Liver (tissue), 3 donors: ENCODE measurements around the gene ADCY9.

Source experiments
- EGR1 ChIP-seq, 2 donors: IDR thresholded peaks; 2 replicates each; pipeline ENCODE4 v1.6.1; 2016 to 2018; ENCODE audit warnings: antibody characterized with exemption in 2 of 2, low read depth in 2 of 2
- FOXA1 ChIP-seq: IDR thresholded peaks from 2 replicates; pipeline ENCODE4 v1.6.1; 2016; ENCODE audit warnings: antibody characterized with exemption
- GABPA ChIP-seq, 2 donors: IDR thresholded peaks in 1 of 2; conservative IDR thresholded peaks in 1 of 2; 2 replicates each; pipeline ENCODE4 v1.6.1; 2016; ENCODE audit warnings: antibody characterized with exemption in 2 of 2, mild to moderate bottlenecking in 1 of 2, moderate library complexity in 1 of 2
- JUND ChIP-seq, 2 donors: IDR thresholded peaks; 2 replicates each; pipeline ENCODE4 v1.6.1; 2016; ENCODE audit warnings: antibody characterized with exemption in 2 of 2
- NR2F2 ChIP-seq: IDR thresholded peaks from 2 replicates; pipeline ENCODE4 v1.6.1; 2016; ENCODE audit warnings: antibody characterized with exemption
- RAD21 ChIP-seq, 2 donors: IDR thresholded peaks; 2 replicates each; pipeline ENCODE4 v1.6.1; 2016; ENCODE audit warnings: antibody characterized with exemption in 2 of 2, mild to moderate bottlenecking in 2 of 2
- RXRA ChIP-seq, 2 donors: IDR thresholded peaks; 2 replicates each; pipeline ENCODE4 v1.6.1; 2017 to 2018; ENCODE audit warnings: antibody characterized with exemption in 2 of 2, mild to moderate bottlenecking in 1 of 2
- SP1 ChIP-seq: IDR thresholded peaks from 2 replicates; pipeline ENCODE4 v1.6.1; 2018; ENCODE audit warnings: antibody characterized with exemption, mild to moderate bottlenecking
- TAF1 ChIP-seq: conservative IDR thresholded peaks from 2 replicates; pipeline ENCODE4 v1.6.1; 2016; ENCODE audit warnings: antibody characterized with exemption, mild to moderate bottlenecking
- YY1 ChIP-seq: IDR thresholded peaks from 2 replicates; pipeline ENCODE4 v1.6.1; 2016; ENCODE audit warnings: antibody characterized with exemption, mild to moderate bottlenecking
- TF ChIP-seq, protein P1 (sequence below): fragments of 150-350 bp; IDR thresholded peaks from 2 replicates; pipeline ENCODE4 v1.5.1; 2017; ENCODE audit warnings: improper control_type of control experiment, low read depth, low read length; ENCODE audit not compliant: missing input control
- TF ChIP-seq, protein P2 (sequence below): IDR thresholded peaks from 2 replicates; pipeline ENCODE4 v1.6.1; 2016; ENCODE audit warnings: antibody characterized with exemption, mild to moderate bottlenecking
- TF ChIP-seq, protein P3 (sequence below): IDR thresholded peaks from 2 replicates; pipeline ENCODE4 v1.6.1; 2016; ENCODE audit warnings: antibody characterized with exemption
- donor health status: healthy.
- donor health status: healthy.

DNA sequence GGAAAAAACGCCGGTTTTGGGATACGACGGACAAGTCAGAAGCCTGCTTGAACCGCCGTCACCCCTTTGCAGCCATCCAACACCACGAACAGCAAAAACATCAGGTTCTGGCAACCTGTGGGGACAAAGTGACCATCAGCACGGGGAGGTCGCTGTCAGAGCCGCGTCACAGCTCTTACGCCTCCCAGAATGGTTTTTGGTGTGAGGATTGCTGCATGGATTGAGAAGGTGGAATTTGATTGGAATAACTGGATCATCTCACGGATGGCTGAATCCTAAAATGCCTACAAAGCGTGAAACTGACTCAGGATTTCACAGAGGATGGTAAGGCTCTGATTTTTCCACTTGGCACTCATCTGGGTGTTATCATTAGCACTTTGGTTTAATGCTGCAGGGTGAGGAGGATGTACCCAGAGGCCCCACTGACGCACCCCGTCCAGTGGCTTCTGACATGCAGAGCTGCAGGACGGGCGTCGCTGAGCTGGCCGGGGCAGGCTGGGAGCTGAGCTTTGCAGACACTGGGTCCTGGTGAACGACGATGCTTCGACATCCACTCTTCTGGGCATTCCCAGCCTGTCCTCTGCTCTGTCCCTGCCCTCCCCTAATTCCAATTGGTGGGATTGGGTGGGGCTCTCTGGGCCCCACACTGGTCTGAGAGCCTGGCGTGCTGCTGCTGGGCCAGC is 162.4 kb downstream of the ADCY9 start:
- TF ChIP-seq, protein P1, sequence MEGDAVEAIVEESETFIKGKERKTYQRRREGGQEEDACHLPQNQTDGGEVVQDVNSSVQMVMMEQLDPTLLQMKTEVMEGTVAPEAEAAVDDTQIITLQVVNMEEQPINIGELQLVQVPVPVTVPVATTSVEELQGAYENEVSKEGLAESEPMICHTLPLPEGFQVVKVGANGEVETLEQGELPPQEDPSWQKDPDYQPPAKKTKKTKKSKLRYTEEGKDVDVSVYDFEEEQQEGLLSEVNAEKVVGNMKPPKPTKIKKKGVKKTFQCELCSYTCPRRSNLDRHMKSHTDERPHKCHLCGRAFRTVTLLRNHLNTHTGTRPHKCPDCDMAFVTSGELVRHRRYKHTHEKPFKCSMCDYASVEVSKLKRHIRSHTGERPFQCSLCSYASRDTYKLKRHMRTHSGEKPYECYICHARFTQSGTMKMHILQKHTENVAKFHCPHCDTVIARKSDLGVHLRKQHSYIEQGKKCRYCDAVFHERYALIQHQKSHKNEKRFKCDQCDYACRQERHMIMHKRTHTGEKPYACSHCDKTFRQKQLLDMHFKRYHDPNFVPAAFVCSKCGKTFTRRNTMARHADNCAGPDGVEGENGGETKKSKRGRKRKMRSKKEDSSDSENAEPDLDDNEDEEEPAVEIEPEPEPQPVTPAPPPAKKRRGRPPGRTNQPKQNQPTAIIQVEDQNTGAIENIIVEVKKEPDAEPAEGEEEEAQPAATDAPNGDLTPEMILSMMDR = no peak
- no peak for TF ChIP-seq RAD21 (IDR thresholded peaks at IDR 0.05)
- TF ChIP-seq, protein P2, sequence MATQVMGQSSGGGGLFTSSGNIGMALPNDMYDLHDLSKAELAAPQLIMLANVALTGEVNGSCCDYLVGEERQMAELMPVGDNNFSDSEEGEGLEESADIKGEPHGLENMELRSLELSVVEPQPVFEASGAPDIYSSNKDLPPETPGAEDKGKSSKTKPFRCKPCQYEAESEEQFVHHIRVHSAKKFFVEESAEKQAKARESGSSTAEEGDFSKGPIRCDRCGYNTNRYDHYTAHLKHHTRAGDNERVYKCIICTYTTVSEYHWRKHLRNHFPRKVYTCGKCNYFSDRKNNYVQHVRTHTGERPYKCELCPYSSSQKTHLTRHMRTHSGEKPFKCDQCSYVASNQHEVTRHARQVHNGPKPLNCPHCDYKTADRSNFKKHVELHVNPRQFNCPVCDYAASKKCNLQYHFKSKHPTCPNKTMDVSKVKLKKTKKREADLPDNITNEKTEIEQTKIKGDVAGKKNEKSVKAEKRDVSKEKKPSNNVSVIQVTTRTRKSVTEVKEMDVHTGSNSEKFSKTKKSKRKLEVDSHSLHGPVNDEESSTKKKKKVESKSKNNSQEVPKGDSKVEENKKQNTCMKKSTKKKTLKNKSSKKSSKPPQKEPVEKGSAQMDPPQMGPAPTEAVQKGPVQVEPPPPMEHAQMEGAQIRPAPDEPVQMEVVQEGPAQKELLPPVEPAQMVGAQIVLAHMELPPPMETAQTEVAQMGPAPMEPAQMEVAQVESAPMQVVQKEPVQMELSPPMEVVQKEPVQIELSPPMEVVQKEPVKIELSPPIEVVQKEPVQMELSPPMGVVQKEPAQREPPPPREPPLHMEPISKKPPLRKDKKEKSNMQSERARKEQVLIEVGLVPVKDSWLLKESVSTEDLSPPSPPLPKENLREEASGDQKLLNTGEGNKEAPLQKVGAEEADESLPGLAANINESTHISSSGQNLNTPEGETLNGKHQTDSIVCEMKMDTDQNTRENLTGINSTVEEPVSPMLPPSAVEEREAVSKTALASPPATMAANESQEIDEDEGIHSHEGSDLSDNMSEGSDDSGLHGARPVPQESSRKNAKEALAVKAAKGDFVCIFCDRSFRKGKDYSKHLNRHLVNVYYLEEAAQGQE = no peak
- TF ChIP-seq YY1 = no peak
- no peak for TF ChIP-seq EGR1 (IDR thresholded peaks at IDR 0.05; ENCODE audit: low read depth in 2 of 2)
- no peak for TF ChIP-seq GABPA (IDR thresholded peaks at IDR 0.05 in 1 of 2, conservative IDR thresholded peaks at IDR 0.05 in 1 of 2)
- TF ChIP-seq JUND (IDR thresholded peaks at IDR 0.05) = no peak
- TF ChIP-seq, protein P3, sequence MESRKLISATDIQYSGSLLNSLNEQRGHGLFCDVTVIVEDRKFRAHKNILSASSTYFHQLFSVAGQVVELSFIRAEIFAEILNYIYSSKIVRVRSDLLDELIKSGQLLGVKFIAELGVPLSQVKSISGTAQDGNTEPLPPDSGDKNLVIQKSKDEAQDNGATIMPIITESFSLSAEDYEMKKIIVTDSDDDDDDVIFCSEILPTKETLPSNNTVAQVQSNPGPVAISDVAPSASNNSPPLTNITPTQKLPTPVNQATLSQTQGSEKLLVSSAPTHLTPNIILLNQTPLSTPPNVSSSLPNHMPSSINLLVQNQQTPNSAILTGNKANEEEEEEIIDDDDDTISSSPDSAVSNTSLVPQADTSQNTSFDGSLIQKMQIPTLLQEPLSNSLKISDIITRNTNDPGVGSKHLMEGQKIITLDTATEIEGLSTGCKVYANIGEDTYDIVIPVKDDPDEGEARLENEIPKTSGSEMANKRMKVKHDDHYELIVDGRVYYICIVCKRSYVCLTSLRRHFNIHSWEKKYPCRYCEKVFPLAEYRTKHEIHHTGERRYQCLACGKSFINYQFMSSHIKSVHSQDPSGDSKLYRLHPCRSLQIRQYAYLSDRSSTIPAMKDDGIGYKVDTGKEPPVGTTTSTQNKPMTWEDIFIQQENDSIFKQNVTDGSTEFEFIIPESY = no peak
- TF ChIP-seq TAF1 = no peak
- TF ChIP-seq SP1 = no peak
- TF ChIP-seq NR2F2 = no peak
- TF ChIP-seq RXRA (IDR thresholded peaks at IDR 0.05) = no peak
- no peak for TF ChIP-seq FOXA1
